ENCODE results near the gene CLDND1. TPM values are rescaled to one million over a fixed set of nuclear protein-coding genes. Genes with fewer than 3 reads are reported as not detected.

The CLDND1 gene
- total RNA-seq, 1 donor: 98.0 TPM

DNA sequence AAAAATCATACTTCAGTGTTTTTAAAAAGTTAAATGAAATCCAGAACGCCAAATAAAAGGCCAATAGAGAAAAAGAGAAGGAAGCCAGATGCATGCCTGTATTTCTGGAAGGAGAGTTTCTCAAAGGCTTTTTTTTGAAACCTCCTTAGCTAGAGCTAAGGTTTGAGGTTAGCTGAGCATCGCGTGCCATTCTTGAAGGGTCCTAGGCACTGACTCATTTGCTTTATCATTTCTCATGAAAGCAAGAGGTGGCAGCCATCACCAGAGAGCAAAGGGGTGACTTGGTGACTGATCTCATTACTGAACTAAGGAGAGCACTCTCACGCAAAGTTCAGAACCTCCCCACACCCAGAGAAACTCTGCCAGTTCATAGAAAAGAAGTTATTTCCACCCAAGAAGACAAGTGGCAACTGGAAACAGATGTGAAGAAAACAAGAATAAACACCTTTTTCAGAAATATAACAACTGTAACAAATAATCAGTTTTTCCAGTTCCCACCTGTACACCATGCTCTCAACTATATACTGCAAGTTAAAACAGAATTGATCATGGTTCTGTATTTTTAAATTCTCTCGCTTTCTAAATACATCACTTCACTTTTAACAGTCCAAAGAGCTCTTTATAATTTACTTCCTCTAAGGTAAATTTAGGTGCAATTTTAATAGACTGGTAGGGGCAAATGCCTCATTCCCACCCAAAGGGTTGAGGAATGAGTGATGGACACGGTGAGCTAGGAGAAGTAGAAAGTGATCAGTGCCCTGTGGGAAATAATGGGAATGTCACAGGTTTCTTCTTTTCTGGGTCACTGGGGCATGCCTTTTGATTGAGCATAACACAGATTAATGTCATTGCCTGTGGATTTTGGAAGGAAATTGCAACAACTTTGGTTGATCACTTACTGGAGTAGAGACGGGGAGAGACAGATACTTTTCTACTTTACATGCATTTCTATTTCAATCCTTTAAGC is 33.7 kb upstream of the CLDND1 start:
- DNase-seq (ENCODE audit: low read depth): peak; percentile 38
- TF ChIP-seq, protein P1, sequence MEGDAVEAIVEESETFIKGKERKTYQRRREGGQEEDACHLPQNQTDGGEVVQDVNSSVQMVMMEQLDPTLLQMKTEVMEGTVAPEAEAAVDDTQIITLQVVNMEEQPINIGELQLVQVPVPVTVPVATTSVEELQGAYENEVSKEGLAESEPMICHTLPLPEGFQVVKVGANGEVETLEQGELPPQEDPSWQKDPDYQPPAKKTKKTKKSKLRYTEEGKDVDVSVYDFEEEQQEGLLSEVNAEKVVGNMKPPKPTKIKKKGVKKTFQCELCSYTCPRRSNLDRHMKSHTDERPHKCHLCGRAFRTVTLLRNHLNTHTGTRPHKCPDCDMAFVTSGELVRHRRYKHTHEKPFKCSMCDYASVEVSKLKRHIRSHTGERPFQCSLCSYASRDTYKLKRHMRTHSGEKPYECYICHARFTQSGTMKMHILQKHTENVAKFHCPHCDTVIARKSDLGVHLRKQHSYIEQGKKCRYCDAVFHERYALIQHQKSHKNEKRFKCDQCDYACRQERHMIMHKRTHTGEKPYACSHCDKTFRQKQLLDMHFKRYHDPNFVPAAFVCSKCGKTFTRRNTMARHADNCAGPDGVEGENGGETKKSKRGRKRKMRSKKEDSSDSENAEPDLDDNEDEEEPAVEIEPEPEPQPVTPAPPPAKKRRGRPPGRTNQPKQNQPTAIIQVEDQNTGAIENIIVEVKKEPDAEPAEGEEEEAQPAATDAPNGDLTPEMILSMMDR (IDR thresholded peaks at IDR 0.05; ENCODE audit: insufficient read depth, low read depth, low read length): no peak
- no peak overlapping the region for H3K4me3 ChIP-seq (ENCODE audit: low read depth, low read length)

DNA sequence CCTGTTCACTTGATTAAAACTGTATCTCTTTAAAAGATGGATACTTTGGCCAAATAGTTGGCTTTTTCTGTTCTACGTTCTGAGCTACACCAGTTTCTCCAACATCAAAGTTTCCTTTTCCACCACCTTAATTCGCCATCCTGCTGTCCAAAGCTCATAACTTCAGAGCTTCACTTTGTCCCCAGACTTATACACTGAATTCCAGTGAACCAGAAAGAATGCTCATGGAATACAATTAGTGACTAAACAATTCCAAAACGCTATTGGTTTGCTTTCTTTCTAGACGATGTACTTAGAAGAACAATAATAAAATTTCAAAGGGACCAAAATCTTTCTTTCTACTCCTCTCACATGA is 32.3 kb upstream of the CLDND1 start:
- TF ChIP-seq, protein P1 (IDR thresholded peaks at IDR 0.05; ENCODE audit: insufficient read depth, low read depth, low read length): no peak
- no peak overlapping the region for H3K4me3 ChIP-seq (ENCODE audit: low read depth, low read length)
- no peak for DNase-seq (ENCODE audit: low read depth)

DNA sequence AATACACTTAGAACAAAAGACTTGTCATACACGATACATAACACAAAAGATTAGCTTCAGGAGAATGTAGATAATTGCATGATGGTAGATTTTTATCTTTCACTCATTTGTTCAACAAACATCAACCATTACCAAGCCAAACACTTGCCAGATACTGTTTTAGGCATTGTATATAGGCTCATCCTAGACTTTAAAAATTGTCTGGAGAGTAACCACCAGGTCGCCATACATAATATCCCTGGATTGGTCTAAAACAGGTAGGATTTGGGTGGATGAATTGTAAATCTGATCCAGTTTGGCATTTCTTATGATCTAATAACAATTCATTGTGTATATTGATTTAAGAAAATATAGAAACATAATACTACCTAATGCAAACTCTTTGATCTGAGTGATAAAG is 31.9 kb upstream of the CLDND1 start:
- TF ChIP-seq, protein P1 (IDR thresholded peaks at IDR 0.05; ENCODE audit: insufficient read depth, low read depth, low read length): no peak
- no peak for DNase-seq (ENCODE audit: low read depth)
- H3K4me3 ChIP-seq (ENCODE audit: low read depth, low read length): no peak overlapping the region

GRCh38 chr3:98553753-98554152 is 31.1 kb upstream of the CLDND1 start:
- TF ChIP-seq, protein P1 (IDR thresholded peaks at IDR 0.05; ENCODE audit: insufficient read depth, low read depth, low read length): no peak
- DNase-seq (ENCODE audit: low read depth): no peak
- H3K4me3 ChIP-seq (ENCODE audit: low read depth, low read length): no peak overlapping the region

GRCh38 chr3:98553021-98553563 is 30.4 kb upstream of the CLDND1 start:
- DNase-seq (ENCODE audit: low read depth): no peak
- TF ChIP-seq, protein P1 (IDR thresholded peaks at IDR 0.05; ENCODE audit: insufficient read depth, low read depth, low read length): no peak
- no peak overlapping the region for H3K4me3 ChIP-seq (ENCODE audit: low read depth, low read length)

GRCh38 chr3:98552232-98553020 is 29.7 kb upstream of the CLDND1 start:
- TF ChIP-seq, protein P1 (IDR thresholded peaks at IDR 0.05; ENCODE audit: insufficient read depth, low read depth, low read length): no peak
- no peak for DNase-seq (ENCODE audit: low read depth)
- H3K4me3 ChIP-seq (ENCODE audit: low read depth, low read length): no peak overlapping the region
